Ishikawa (cell line): ENCODE measurements around the gene STX8.

Experiments used
- EP300 ChIP-seq: IDR thresholded peaks from 2 replicates; pipeline ENCODE4 v1.6.1; 2012; ENCODE audit warnings: borderline replicate concordance
- RAD21 ChIP-seq: IDR thresholded peaks from 2 replicates; pipeline ENCODE4 v1.6.1; 2012; ENCODE audit warnings: low read depth
- TCF12 ChIP-seq: IDR thresholded peaks from 2 replicates; pipeline ENCODE4 v1.6.1; 2012; ENCODE audit warnings: low read depth
- TF ChIP-seq, protein P1 (sequence below): IDR thresholded peaks from 2 replicates; pipeline ENCODE4 v1.6.1; 2012; ENCODE audit warnings: low read depth, mild to moderate bottlenecking
- TF ChIP-seq, protein P2 (sequence below): IDR thresholded peaks from 2 replicates; pipeline ENCODE4 v1.6.1; 2012

DNA sequence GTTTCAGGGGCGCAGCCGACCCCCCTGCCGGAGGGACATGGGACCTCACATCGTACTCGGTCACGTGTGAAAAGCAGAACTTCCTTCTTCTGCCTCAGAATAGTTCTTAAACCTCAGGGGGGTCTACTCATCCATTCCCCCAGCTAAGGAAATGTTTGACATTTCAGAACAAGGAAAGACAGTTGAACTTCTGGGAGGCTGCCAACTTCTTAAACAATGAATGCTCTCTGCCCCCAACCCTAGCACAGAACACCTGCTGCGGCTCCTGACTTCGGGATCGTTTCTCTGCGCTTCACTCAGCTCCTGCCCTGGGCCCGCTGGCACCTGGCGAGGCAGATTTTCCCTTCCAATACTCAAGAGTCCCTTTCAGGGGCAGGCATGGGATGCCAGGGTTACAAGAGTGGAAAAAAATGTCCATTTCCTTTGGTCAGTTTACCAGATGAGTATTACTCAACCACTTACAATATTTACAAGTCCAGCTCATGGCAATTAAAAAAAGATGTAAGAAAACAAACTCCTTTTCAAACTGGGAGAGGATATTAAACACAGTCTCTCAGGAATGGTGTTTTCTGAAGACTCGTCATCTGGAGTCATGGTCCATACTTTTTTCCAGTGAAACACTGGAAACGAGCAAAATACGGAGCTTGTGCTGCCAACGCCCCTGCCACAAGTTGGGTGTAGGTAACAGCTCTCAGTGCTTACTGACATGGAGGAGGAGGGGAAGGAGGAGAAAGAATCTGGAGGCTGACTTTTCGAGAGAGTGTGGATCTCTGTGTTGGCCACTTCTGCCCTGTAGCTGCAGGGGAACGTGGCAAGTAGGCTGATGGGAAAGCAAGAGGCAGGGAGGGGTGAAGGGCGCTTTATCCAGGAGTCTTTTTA, 318.6 kb downstream of the STX8 start:
- TF ChIP-seq EP300 = 0 out of 2 replicates have a peak, but pooled peaks have one; percentile 18
- no peak for TF ChIP-seq RAD21
- TF ChIP-seq, protein P1, sequence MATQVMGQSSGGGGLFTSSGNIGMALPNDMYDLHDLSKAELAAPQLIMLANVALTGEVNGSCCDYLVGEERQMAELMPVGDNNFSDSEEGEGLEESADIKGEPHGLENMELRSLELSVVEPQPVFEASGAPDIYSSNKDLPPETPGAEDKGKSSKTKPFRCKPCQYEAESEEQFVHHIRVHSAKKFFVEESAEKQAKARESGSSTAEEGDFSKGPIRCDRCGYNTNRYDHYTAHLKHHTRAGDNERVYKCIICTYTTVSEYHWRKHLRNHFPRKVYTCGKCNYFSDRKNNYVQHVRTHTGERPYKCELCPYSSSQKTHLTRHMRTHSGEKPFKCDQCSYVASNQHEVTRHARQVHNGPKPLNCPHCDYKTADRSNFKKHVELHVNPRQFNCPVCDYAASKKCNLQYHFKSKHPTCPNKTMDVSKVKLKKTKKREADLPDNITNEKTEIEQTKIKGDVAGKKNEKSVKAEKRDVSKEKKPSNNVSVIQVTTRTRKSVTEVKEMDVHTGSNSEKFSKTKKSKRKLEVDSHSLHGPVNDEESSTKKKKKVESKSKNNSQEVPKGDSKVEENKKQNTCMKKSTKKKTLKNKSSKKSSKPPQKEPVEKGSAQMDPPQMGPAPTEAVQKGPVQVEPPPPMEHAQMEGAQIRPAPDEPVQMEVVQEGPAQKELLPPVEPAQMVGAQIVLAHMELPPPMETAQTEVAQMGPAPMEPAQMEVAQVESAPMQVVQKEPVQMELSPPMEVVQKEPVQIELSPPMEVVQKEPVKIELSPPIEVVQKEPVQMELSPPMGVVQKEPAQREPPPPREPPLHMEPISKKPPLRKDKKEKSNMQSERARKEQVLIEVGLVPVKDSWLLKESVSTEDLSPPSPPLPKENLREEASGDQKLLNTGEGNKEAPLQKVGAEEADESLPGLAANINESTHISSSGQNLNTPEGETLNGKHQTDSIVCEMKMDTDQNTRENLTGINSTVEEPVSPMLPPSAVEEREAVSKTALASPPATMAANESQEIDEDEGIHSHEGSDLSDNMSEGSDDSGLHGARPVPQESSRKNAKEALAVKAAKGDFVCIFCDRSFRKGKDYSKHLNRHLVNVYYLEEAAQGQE = no peak
- 0 out of 2 replicates have a peak, but pooled peaks have one; percentile 16 for TF ChIP-seq TCF12
- TF ChIP-seq, protein P2, sequence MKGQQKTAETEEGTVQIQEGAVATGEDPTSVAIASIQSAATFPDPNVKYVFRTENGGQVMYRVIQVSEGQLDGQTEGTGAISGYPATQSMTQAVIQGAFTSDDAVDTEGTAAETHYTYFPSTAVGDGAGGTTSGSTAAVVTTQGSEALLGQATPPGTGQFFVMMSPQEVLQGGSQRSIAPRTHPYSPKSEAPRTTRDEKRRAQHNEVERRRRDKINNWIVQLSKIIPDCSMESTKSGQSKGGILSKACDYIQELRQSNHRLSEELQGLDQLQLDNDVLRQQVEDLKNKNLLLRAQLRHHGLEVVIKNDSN = no peak
